GM12878 (cell line): Measurements from ENCODE around the gene ZFAND2B. TPM values are rescaled to one million over a fixed set of nuclear protein-coding genes. Genes with fewer than 3 reads are reported as not detected.

Experiments used
- ATAC-seq: fragments of 200-7000 bp; cut with Tn5 transposase; 3 replicates; pipeline ENCODE4 v1.9.1; 2020; ENCODE audit warnings: mild to moderate bottlenecking, moderate library complexity
- BruUV-seq: library from RNA; stranded (reverse); fragments of 400-500 nt; replicated peaks from 2 replicates; lab custom pipeline; 2021; lab: Mats Ljungman, UMichigan
- CTCF ChIA-PET: fragments of 300-600 bp; sonication (Branson Sonifier 250); formaldehyde crosslinking; extraction: SDS; loops from one replicate; lab custom pipeline; 2021; ENCODE audit warnings: inconsistent platforms; lab: Yijun Ruan, JAX
- POLR2A ChIA-PET: fragments of 350-600 bp; formaldehyde crosslinking; extraction: SDS; loops from one replicate; lab custom pipeline; 2021; ENCODE audit warnings: inconsistent platforms; lab: Charles Lee
- RAD21 ChIA-PET: fragments of 300-600 bp; sonication (Branson Sonifier 250); formaldehyde crosslinking; loops from one replicate; lab custom pipeline; 2023; ENCODE audit warnings: antibody characterized with exemption; ENCODE audit not compliant: unreplicated experiment; lab: Charles Lee
- SMC1A ChIA-PET: fragments of 300-600 bp; sonication (Branson Sonifier 250); formaldehyde crosslinking; loops from one replicate; lab custom pipeline; 2023; ENCODE audit not compliant: unreplicated experiment, uncharacterized antibody; lab: Charles Lee
- DNase-seq: peaks from one replicate; pipeline ENCODE4 v3.0.0-alpha.2; 2011; ENCODE audit warnings: low read depth, low spot score
- FAIRE-seq: peaks from 3 replicates; lab custom pipeline; 2011; peaks lifted over from hg19 to GRCh38; lab: Jason Lieb, UNC
- H2AFZ ChIP-seq: 2 replicates; pipeline ENCODE4 v1.6.0; 2011; ENCODE audit warnings: low read depth, low read length, control low read depth; ENCODE audit not compliant: control insufficient read depth
- H3K27ac ChIP-seq: 2 replicates; pipeline ENCODE4 v1.5.1; 2011; ENCODE audit warnings: control low read depth; ENCODE audit not compliant: control insufficient read depth, insufficient read depth
- H3K27me3 ChIP-seq, 2 experiments: replicated peaks in 1 of 2; 2 replicates each; pipeline versions ENCODE4 v1.6.0 to v1.6.1; 2011; ENCODE audit warnings: low read length in 1 of 2; ENCODE audit not compliant: control insufficient read depth in 2 of 2, insufficient read depth in 2 of 2
- H3K36me3 ChIP-seq, 2 experiments: 2 replicates each; pipeline ENCODE4 v1.5.1; 2011; ENCODE audit warnings: low read length in 1 of 2; ENCODE audit not compliant: control insufficient read depth in 2 of 2, insufficient read depth in 2 of 2
- H3K4me1 ChIP-seq: 2 replicates; pipeline ENCODE4 v1.6.1; 2011; ENCODE audit warnings: mild to moderate bottlenecking, low read length, moderate library complexity, mixed read lengths; ENCODE audit not compliant: control insufficient read depth, insufficient read depth
- H3K4me2 ChIP-seq: 2 replicates; pipeline ENCODE4 v1.6.0; 2011; ENCODE audit warnings: control low read depth; ENCODE audit not compliant: control insufficient read depth, insufficient read depth
- H3K4me3 ChIP-seq: fragments of 200-600 bp; sonication (generic); 2 replicates; pipeline ENCODE4 v1.5.1; 2016
- H3K79me2 ChIP-seq: 2 replicates; pipeline ENCODE4 v1.6.0; 2011; ENCODE audit warnings: low read length; ENCODE audit not compliant: control insufficient read depth, insufficient read depth
- H3K9ac ChIP-seq: 2 replicates; pipeline ENCODE4 v1.8.0; 2011; ENCODE audit warnings: low read length, control low read depth, mixed read lengths; ENCODE audit not compliant: control insufficient read depth, insufficient read depth
- H3K9me3 ChIP-seq: replicated peaks from 3 replicates; pipeline ENCODE4 v1.5.1; 2011; ENCODE audit warnings: mild to moderate bottlenecking, low read length; ENCODE audit not compliant: control insufficient read depth, insufficient read depth
- H4K20me1 ChIP-seq: 2 replicates; pipeline ENCODE4 v1.6.0; 2011; ENCODE audit not compliant: control insufficient read depth, insufficient read depth
- CHD1 ChIP-seq: IDR thresholded peaks from 2 replicates; pipeline ENCODE4 v1.6.1; 2012; ENCODE audit warnings: low read depth, low read length, improper control_type of control experiment
- CREB1 ChIP-seq: IDR thresholded peaks from 2 replicates; pipeline ENCODE4 v1.6.1; 2012; ENCODE audit warnings: low read depth, mild to moderate bottlenecking, inconsistent platforms
- EGR1 ChIP-seq, 2 experiments: IDR thresholded peaks; 1 replicate in 1 of 2; 2 replicates in 1 of 2; pipeline ENCODE4 v1.6.1; 2011 to 2012; ENCODE audit warnings: low read depth in 2 of 2, low read length in 2 of 2, borderline replicate concordance in 1 of 2, mild to moderate bottlenecking in 1 of 2, moderate library complexity in 1 of 2
- EP300 ChIP-seq, 2 experiments: fragments of 150-350 bp in 1 of 2; IDR thresholded peaks; 2 replicates each; pipeline ENCODE4 v1.6.1; 2011 to 2012; ENCODE audit warnings: low read depth in 2 of 2, low read length in 2 of 2, borderline replicate concordance in 1 of 2, improper control_type of control experiment in 1 of 2, inconsistent platforms in 1 of 2; ENCODE audit not compliant: control insufficient read depth in 1 of 2
- HDGF ChIP-seq: fragments of 450-650 bp; IDR thresholded peaks from 2 replicates; pipeline ENCODE4 v1.6.1; 2016; ENCODE audit warnings: antibody characterized with exemption
- RCOR1 ChIP-seq: conservative IDR thresholded peaks from 2 replicates; pipeline ENCODE4 v1.6.1; 2012; ENCODE audit warnings: low read depth, low read length, improper control_type of control experiment
- TCF12 ChIP-seq: IDR thresholded peaks from 2 replicates; pipeline ENCODE4 v1.6.1; 2011; ENCODE audit warnings: low read depth, mild to moderate bottlenecking, low read length
- TCF7 ChIP-seq: IDR thresholded peaks from 2 replicates; pipeline ENCODE4 v1.6.1; 2014; ENCODE audit warnings: antibody characterized with exemption, borderline replicate concordance
- ZNF217 ChIP-seq: fragments of 450-650 bp; IDR thresholded peaks from 2 replicates; pipeline ENCODE4 v1.6.1; 2017; ENCODE audit warnings: antibody characterized with exemption, mild to moderate bottlenecking
- WGBS: methylation state at CpG from one replicate; pipeline ENCODE4 v1.1.6; 2016; ENCODE audit warnings: low lambda C conversion rate; ENCODE audit not compliant: insufficient replicate concordance, insufficient coverage; ENCODE audit errors: missing lambda C conversion rate; 5-methylcytosine and 5-hydroxymethylcytosine counted together
- in situ Hi-C: fragments of 300-500 bp; cut with MboI; formaldehyde crosslinking; loops from 9 replicates; pipeline ENCODE4 v1.14.3; 2018; ENCODE audit warnings: mixed read lengths
- intact Hi-C: fragments of 100-400 bp; cut with micrococcal nuclease; formaldehyde crosslinking; loops from one replicate; pipeline ENCODE4 v1.14.2; 2022; ENCODE audit not compliant: unreplicated experiment
- polyA plus RNA-seq, 11 experiments: library from polyadenylated mRNA; depleted of rRNA in 4 of 11; unstranded in 6 of 11; stranded (reverse) in 5 of 11; fragments of >200 nt; fragmentation: Nextera tagmentation in 4 of 11; fragmentation: Illumina TruSeq in 1 of 11; extraction: Ambion mirVana in 4 of 11; extraction: Trizol in 1 of 11; gene quantifications; 1 replicate in 1 of 11; 2 replicates in 10 of 11; pipeline versions ENCODE4 v1.2.1 to v1.2.3, GENCODE V29; 2011 to 2016; ENCODE audit warnings: inconsistent platforms in 2 of 11, missing spikeins in 2 of 11, low read depth in 1 of 11
- total RNA-seq, 4 experiments: library from RNA; depleted of rRNA in 3 of 4; stranded (reverse); fragments of >200 nt in 3 of 4; fragmentation: Illumina TruSeq in 1 of 4; extraction: Trizol in 1 of 4; gene quantifications; 2 replicates each; pipeline versions ENCODE4 v1.2.1 to v1.2.3, GENCODE V29; 2013 to 2021
- TF ChIP-seq, protein P1 (sequence below): IDR thresholded peaks from 2 replicates; pipeline ENCODE4 v1.6.1; 2012; ENCODE audit warnings: low read length, inconsistent platforms
- TF ChIP-seq, protein P2 (sequence below): IDR thresholded peaks from 2 replicates; pipeline ENCODE4 v1.6.1; 2012; ENCODE audit warnings: improper control_type of control experiment, low read depth, low read length; ENCODE audit not compliant: insufficient replicate concordance

The ZFAND2B gene
- total and polyA plus RNA-seq, 10 of the 15 experiments (the other 5 are each of a cell fraction or from before 2014, with no cell fraction given) = 5.4 to 28.1 (median 22.4) TPM

GRCh38 chr2:219205165-219205538 lies 1.4 kb upstream of the ZFAND2B start:
- no peaks in the 10 kb centered on the region for H3K27me3 ChIP-seq
- H3K4me2 ChIP-seq = no peak overlapping the region
- ChIA-PET POLR2A (interaction anchor here (0.9 to 2.8 kb wide), 2 partner anchors 30 to 95 kb away, joined by 3 to 47 read pairs; partner anchors contain the start of gene CNPPD1), CTCF (no interaction called here), RAD21 (interaction anchor here (2.1 kb wide), 1 partner anchor 89 kb away, joined by 13 read pairs; no protein-coding TSS in a partner anchor), SMC1A (no interaction called here)
- no peaks in the 10 kb centered on the region for H3K9me3 ChIP-seq
- H3K4me3 ChIP-seq = no peak overlapping the region
- DNase-seq (no peak), ATAC-seq (no peak), FAIRE-seq (no peak)
- in situ Hi-C loops (loop anchor here (5.0 kb wide), 1 partner anchor 33 kb away; the partner anchor contains the start of gene SLC23A3), intact Hi-C loops (loop anchor here (5.0 kb wide), 1 partner anchor 72 kb away; the partner anchor contains the start of gene DNAJB2)
- H3K9ac ChIP-seq = no peak overlapping the region
- no peaks in the 10 kb centered on the region; the same call in 1 of the 2 replicates for H3K79me2 ChIP-seq
- no TSS peak for BruUV-seq
- no peak overlapping the region for H3K27ac ChIP-seq
- no peaks in the 10 kb centered on the region; a peak in 1 of 4 replicates for H3K36me3 ChIP-seq
- WGBS = 90% methylated on average over 5 of the region's 5 CpGs
- H2AFZ ChIP-seq = no peak overlapping the region
- TF ChIP-seq HDGF (no peak), EP300 (IDR thresholded peaks at IDR 0.05; ENCODE audit: borderline replicate concordance in 1 of 2, control insufficient read depth in 1 of 2, low read depth in 2 of 2, low read length in 2 of 2) (no peak), CHD1 (no peak), CREB1 (no peak), RCOR1 (no peak), TCF12 (no peak), ZNF217 (no peak), TCF7 (no peak), EGR1 (IDR thresholded peaks at IDR 0.05; ENCODE audit: borderline replicate concordance in 1 of 2, low read depth in 2 of 2, low read length in 2 of 2) (no peak)
- TF ChIP-seq, protein P1, sequence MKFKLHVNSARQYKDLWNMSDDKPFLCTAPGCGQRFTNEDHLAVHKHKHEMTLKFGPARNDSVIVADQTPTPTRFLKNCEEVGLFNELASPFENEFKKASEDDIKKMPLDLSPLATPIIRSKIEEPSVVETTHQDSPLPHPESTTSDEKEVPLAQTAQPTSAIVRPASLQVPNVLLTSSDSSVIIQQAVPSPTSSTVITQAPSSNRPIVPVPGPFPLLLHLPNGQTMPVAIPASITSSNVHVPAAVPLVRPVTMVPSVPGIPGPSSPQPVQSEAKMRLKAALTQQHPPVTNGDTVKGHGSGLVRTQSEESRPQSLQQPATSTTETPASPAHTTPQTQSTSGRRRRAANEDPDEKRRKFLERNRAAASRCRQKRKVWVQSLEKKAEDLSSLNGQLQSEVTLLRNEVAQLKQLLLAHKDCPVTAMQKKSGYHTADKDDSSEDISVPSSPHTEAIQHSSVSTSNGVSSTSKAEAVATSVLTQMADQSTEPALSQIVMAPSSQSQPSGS = no peak
- TF ChIP-seq, protein P2, sequence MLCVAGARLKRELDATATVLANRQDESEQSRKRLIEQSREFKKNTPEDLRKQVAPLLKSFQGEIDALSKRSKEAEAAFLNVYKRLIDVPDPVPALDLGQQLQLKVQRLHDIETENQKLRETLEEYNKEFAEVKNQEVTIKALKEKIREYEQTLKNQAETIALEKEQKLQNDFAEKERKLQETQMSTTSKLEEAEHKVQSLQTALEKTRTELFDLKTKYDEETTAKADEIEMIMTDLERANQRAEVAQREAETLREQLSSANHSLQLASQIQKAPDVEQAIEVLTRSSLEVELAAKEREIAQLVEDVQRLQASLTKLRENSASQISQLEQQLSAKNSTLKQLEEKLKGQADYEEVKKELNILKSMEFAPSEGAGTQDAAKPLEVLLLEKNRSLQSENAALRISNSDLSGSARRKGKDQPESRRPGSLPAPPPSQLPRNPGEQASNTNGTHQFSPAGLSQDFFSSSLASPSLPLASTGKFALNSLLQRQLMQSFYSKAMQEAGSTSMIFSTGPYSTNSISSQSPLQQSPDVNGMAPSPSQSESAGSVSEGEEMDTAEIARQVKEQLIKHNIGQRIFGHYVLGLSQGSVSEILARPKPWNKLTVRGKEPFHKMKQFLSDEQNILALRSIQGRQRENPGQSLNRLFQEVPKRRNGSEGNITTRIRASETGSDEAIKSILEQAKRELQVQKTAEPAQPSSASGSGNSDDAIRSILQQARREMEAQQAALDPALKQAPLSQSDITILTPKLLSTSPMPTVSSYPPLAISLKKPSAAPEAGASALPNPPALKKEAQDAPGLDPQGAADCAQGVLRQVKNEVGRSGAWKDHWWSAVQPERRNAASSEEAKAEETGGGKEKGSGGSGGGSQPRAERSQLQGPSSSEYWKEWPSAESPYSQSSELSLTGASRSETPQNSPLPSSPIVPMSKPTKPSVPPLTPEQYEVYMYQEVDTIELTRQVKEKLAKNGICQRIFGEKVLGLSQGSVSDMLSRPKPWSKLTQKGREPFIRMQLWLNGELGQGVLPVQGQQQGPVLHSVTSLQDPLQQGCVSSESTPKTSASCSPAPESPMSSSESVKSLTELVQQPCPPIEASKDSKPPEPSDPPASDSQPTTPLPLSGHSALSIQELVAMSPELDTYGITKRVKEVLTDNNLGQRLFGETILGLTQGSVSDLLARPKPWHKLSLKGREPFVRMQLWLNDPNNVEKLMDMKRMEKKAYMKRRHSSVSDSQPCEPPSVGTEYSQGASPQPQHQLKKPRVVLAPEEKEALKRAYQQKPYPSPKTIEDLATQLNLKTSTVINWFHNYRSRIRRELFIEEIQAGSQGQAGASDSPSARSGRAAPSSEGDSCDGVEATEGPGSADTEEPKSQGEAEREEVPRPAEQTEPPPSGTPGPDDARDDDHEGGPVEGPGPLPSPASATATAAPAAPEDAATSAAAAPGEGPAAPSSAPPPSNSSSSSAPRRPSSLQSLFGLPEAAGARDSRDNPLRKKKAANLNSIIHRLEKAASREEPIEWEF = no peak
- no peaks in the 10 kb centered on the region for H4K20me1 ChIP-seq
- peaks cover 8% of the 10 kb centered on the region for H3K4me1 ChIP-seq
